Stimulated activated CD4-positive, alpha-beta T cell treated with anti-CD3 and anti-CD28 coated beads, Interleukin-15, amount 100 ng/mL, for 24 hours (primary cell): ENCODE results near the gene ADSL.
A peak's percentile ranks its signal among the peaks of the same experiment; 100 is the strongest.
"Not testable (repeated sequence)": the region's sequence is repeated elsewhere in the genome, so short reads cannot be mapped to it uniquely, and the experiment has no call there.

Experiments used
- DNase-seq: peaks from one replicate; pipeline ENCODE4 v3.0.0-alpha.2; 2020

The ADSL gene

DNA sequence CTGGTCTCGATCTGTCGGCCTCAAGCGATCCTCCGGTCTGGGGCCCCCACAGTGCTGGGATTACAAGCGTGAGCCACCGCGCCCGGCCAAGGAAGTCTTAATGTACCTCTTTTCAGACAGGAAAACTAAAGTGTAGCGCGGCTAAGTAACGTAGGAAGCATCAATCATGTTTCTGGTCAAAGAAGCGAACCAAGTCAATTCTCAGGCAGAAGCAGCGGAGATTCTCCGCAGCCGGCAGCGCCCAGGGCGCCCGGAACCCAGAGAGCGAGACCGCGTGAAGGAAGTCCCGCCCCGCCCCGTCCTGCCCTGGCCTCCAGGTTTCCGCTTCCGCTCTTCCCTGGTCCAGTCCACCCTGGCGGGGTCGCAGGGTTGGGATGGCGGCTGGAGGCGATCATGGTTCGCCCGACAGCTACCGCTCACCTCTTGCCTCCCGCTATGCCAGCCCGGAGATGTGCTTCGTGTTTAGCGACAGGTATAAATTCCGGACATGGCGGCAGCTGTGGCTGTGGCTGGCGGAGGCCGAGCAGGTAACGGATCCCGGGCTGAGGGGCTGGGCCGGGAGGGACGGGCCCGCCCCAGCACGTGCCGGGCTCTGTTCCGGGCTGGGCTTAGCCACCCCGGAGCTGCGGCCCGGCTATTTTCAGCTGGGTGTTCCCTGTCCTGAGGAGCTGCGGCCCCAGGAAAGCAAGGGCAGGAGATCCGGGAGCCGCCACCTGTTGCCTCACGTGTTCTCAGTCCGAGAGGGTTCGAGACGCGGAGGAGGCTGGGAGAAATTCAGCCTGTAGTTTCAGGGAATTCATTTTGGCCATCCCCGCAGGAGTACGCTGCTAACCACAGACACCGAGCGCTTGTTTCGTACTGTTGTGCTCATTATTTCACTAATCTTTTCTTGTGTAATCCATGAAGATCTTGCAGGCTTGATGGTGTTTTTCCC is at the start of gene ADSL:
TSS of gene ADSL (plus strand) at position 316 of the 934 bp plus-strand sequence. CDS start at position 375, 59 bp downstream.
- peak; percentile 94 for DNase-seq

DNA sequence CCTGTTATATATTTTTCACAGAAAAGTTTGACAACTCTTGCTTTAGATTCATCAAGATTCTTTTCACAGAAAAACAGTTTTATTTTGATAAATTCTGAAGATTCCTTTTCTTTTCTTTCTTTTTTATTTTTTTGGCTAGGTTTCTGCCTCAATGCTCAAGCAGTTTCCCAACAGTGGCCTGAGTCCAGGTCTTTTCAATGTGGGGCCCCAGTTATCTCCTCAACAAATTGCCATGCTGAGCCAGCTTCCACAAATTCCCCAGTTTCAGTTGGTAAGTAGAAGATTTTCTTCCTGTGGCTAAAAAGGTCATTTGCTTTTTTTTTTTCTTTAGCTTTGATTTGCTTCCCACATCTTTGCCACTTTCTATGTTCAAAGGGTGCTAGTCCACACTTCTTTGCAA is 46.0 kb upstream of the ADSL start:
- no peak for DNase-seq

DNA sequence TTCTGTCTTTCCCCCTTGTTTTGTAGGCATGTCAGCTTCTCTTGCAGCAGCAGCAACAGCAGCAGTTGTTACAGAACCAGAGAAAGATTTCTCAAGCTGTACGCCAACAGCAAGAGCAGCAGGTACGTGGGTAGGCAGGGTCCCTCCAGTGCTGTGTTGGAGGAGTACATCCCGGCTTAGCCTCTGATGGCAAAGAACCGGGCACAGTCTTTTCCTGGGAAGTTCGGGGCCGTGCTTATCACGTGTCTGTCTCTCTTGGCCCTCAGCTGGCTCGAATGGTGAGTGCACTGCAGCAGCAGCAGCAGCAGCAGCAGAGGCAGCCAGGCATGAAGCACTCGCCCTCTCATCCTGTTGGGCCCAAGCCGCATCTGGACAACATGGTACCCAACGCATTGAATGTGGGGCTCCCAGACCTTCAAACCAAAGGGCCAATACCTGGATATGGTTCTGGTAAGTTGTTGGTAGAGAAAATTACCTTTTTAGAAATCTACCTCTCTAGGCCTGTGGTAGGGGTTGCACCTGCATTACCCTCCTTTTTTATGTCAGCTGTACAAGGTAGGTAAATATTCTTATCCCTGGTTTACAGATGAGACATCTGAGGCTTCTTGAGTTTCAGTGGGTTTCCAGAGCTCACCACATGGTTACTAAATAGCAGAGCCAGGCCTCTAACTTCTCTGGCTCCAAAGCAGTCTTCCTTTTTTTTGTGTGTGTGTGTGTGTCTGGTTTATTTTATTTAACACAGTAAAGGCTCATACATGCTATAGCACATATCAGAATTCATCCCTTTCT is 45.2 kb upstream of the ADSL start:
- DNase-seq: no peak

DNA sequence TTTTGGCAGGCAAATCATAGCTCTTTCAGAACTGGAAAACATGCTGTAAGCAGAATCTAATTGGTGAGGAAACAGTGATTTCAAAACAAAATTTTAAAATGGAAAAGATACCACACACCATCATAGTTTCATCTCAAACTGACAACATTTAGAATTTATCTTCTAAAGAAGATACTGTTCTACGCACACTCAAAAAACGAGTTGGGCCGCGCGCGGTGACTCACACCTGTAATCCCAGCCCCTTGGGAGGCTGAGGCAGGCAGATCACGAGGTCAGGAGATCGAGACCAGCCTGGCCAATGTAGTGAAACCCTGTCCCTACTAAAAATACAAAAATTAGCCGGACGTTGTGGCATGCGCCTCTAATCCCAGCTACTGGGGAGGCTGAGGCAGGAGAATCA is 44.2 kb upstream of the ADSL start:
- DNase-seq: peak; percentile 29

DNA sequence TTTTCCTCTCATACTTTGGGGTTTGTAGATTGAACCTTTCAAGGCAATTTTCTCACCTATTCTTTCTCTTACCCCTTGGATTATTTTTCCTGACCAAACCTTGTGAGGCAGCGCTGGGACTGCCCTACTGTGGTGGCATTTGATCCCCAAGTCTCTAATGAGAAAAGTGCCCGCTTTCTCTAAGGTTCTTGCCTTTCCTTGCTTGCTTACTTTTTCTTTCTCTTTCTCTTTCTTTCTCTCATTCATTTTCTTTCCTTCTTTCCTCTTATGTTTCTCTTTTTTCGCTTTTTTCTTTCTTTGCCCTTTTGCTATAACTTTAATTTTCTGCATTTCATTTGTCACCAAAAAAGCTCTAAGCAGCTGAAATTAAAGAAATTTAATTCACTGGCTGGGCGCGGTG is 40.7 kb upstream of the ADSL start:
- no peak for DNase-seq

DNA sequence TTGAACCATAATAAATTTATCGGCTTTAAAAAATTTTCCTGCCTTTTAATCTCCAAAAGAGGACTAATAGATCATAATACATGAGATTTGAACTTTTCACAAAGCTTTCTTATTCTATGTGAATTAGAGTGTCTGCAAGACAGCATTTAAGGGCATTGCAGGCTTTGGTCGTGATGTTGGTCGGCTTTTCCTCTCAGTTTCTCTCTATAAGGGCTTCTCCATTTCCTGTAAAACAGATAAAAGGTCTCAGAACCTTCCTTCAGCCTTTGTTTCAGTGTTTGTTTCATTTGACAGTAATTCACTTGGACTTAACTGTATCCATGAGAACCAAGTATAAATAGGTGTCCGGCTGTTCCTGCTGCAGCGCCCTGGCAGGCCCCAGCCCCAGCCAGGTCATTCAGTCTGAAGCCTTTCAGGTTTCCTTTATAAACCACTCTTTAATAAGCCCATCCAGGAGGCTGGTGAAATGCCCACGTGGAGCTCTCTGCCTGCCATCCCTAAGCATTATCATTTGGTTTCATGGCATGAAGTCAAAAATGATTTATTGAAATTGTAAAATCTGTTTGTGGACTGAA is 37.2 kb upstream of the ADSL start:
- no peak for DNase-seq

DNA sequence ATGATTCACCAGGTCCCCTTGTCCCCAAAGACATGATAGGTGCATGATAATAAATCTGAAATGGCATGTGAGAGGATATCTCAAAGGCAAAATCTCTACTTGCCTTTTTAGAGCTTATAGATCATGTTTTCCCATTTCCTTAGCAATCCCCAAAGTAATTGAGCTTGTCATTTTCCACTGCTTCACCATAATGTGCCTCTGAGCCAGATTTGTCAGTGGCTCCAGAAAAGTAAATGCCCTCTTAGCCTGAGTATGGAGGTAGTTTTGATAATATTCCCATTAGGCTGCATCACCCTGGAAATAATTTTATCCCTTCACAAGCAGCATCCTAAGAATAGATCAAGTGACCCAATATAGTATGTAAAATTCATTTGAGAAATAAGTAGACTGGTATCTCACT is 36.7 kb upstream of the ADSL start:
- no peak for DNase-seq

DNA sequence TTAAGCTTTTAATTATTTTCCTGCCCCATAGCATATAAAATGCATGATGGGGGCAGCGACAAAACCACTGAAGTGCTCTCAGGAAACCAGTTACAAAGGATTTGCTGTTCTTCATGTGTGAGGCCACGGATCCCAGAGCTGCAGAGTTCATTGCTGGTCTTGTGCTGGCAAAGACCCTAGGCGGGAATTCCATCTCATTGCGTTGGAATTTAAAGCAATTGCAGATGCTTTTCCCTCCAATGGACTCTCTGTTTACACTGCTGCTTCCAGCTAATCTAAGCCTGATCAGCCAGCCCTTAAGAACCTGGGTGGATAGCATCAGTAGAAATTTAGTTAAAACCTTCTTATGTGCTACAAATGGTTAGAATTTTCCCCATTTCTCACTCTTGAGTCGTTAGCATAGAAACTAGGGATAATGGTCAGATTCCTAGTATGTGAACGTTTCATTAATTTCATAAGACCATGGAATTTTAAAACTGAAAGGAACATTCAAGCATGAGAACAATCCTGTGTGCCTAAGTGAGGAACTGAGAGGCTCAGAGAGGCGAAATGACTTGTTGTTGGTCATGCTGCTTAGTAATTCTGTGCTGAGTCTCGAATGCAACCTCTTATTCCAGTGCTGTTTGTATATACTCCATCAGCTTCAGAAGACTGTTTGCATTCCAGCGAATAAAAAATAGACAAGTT is 36.1 kb upstream of the ADSL start:
- DNase-seq: no peak

DNA sequence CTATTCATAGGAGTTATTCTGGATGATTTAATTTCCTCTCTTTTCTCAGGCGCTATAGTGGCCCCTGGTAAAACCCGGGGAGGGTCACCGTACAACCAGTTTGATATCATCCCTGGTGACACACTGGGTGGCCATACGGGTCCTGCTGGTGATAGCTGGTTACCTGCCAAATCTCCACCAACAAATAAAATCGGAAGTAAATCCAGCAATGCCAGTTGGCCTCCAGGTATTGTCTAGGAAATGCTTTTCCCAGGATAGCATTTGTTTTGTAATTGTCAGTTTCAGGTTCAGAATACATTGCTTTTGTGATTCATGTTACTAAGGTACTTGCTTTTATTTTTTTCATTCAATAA is 35.6 kb upstream of the ADSL start:
- DNase-seq: no peak

DNA sequence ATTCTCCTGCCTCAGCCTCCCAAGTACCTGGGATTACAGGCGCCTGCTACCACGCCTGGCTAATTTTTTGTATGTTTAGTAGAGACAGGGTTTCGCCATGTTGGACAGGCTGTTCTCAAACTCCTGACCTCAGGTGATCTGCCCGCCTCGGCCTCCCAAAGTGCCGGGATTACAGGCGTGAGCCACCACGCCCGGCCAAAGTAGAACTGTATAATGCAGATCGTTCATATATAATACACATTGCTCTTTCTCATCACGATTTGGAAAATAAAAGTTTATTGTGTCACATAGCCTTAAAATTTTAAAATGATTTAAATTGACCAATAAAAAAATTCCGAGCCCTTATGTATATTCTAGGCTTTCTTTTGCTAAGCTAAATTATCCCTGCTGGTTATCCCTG is 34.7 kb upstream of the ADSL start:
- not testable (repeated sequence) for DNase-seq

DNA sequence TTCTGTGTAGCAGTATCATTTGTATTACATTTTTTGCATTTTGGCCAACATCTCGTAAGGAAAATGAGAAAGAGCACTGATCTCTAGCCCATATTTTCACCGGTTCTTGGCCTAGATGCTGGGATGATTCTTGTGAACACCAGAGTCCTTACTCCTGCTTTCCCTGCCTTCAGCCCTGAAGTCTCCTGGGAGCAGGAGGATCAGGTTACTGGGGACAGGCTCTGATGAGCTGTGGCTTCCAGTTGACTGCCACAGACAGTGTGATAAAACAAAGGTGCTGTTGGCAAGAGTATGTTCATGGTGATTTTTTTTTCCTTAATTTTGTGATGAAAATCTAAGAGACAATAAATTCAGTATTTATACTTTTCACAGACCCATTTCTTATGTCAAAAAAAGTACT is 34.2 kb upstream of the ADSL start:
- DNase-seq: no peak

DNA sequence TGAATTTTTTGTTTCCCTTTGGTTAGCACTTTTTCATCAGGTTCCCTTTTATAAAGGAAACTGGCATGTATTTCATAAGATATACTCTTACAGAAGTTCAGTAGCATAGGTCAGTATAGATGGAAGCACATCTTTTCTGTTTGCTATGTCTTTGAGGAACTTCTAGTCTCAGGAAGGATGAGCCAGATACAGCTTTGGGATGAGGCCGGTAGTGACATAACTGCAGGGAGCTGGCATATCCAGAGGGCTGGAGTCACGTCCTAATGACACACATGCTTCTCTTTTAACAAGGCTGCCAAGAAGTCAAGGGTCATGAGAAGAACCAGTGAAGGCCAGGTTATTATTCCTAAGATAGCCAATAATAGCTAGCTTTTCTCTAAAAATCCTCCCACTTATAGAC is 33.3 kb upstream of the ADSL start:
- no peak for DNase-seq

DNA sequence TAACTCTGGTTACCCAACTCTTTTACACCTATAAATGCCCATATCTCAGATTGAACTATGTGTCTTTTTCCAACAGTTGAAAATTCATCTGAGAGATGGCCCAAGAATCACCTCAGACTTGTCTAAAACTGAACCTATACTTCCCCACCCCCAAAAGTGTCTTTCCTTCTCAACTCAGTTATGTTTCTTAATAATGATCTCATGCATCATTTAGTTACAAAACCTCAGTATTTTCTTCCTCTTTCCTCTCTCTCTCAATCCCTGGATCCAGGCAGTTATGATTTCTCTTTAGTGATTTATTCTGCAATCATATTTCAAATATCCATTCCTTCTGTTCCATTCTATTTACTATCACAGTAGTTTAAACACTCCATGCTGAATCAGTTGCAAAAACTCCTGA is 32.3 kb upstream of the ADSL start:
- no peak for DNase-seq

DNA sequence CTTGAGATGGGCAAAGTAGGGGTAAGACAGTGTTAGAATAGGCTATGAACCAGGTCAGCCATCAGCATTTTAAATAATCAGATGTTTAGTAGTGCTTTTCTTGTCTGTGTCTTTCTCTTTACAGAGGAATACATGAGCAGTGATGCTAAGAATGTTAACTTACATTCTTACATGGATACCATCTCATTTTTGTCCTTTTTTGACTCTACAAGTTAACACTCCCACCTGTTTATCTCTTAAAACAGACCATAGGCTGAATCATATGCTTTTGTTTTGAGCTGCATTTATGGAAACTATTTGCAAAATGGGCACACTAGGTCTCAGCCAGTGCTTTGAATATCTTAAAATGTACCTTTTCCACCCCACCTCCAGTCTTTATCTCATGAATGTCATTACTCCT is 25.6 kb upstream of the ADSL start:
- DNase-seq: no peak

DNA sequence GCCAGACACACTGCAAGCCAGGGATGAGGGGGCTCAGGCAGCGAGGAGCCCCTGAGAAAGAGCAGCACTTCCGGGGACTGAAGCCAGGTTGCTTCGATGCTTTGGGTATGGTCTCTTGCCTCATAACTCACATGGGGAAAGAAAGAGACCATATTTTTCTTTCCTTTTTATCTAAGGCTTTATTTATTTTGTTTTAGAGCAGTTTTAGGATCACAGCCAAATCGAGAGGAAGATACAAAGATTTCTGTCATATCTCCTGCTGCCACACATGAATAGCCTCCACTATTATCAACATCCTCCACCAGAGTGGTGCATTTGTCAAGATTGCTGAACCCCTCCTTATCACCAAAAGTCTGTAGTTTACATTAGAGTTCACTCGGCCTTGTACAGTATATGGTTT is 24.3 kb upstream of the ADSL start:
- no peak for DNase-seq

DNA sequence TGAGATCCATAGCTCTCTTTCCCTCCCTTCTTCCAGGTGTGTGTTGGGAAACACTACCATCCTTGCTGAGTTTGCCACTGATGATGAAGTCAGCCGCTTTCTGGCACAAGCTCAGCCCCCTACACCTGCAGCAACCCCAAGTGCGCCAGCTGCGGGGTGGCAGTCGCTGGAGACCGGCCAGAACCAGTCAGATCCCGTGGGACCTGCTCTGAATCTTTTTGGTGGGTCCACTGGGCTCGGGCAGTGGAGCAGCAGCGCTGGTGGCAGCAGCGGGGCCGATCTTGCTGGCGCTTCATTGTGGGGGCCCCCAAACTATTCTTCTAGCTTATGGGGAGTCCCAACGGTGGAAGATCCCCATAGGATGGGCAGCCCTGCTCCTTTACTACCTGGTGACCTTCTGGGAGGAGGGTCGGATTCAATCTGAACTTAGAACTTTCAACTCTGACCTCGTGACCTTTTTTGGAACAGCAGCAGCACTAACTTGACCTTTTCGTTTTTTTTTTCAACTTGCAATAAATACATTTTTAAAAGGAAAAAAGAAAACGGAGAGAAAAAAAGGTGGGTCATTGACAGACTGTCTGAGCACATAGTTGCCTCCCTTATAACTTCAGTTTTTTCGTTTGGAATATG is 23.4 kb upstream of the ADSL start:
- DNase-seq: no peak

DNA sequence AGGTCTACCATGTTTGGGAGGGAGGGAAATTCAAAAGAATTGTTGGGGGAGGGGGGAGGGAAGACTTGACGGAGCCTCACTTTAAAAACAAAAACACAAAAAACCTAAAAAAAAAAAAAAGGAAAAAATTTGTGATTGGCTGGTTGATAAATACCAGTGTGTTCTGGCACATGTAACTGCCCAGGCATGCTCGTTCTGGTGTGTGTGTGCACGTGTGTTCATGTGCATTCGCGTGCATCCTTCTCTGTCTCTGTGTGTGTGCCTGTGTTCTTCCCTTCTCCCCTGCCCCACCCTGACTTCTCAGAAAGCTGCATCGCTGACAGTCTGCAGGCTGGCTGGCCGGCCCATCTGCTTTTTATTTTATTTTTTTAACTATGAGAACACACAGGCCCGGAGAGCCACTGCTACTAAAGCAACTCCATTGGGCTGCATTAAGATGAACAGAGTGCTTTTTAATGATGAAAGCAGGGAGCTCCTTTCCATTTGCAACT is 22.6 kb upstream of the ADSL start:
- DNase-seq: peak; percentile 36

DNA sequence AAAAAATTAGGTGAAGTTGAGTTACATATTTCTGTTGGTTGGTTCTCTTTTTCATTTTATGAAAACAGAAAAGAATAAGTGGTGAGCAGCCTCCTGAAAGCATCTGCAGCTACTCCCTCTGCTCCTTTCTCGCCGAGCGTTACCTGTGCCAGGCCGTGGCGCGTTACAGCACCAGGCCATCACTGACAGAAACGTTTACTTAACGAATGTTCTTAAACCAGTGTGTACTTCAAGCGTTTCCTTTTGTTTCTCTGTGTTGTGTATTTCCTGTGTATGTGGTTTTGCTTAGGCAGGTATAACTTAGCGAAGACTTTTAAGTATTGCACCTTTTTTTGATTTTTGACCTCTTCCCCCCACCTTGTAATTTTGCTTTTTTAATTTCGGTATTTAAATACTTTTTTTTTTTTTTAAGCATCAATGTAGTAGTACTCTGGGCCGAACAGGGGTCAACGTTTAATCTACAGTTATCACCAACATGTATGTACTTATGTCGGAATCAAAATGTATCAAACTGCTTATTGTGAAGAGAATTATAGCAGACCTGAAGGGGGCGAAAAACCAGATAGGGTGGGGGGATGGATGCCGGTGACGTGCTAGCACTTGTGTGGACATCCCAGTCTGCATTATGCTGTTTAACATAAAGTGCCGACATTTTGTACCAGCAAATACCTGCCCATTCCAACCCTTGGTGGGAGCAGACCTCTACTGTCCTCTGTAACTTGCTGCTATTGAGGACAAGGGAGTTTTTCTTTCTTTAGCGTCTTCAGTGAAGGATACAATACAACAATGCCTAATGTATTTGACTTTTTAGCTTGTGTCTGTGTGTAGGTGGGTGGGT is 21.6 kb upstream of the ADSL start:
- DNase-seq: peak; percentile 45

DNA sequence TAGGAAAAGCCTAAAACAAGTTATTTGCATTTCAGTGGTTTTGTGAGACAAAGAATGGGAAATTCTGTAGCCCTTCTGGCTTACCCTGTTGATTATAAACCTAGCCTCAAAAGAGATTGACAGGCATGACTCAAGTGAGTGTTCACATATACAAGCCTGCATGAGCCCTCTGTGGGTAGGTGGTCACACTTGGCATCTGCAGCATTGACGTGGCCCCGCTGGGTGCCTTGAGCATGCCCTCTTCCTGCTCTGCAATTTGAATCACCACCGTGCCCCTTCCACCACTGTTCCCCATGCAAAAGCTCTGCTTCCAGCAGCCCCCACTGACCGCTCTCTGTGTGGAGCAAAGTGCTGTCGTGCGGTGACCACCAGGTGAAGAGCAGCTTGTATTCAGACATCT is 21.0 kb upstream of the ADSL start:
- DNase-seq: peak; percentile 78

DNA sequence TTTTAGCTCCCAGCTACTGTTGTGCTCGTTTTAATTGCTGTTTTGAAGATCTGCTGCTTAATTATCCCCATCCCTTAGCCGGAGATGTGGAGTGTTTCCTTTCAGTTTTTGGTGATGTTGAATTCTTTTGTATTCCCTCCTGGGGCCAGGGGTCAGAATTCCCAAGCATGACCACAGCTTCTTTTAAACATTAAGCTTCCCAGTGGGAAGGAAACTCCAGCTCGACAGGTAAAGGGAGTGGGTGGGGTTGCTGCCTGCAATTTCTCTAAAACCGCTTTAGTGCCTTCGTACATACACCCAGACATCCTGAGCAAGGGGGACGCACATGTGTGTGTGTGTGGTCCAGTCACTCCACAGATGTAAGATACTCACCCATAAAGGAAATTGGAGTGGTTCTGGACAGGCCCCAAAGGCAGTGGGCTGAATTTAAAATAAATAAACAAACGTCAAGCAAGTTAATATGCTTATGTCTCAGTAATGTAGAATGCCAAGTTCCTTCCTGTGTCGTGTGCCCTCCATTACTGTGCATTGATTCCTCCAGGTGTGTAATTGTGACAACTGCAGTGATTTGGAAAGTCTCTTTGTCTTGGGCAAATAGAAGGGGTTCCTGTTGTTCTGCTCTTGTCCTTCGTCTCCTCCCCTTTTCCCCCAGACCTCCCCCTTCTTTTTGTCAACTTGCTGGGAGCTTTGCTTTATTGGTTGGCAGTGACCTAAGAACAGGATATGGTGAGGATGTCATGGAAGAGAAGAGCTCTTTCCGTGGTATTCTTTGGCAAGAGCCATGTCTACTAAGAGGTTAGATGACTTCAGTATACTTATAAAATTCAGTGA is 19.2 kb upstream of the ADSL start:
- DNase-seq: no peak
